Upper lobe of left lung (tissue), 6 donors: ENCODE data around the gene ARHGEF12. TPM values are rescaled to one million over a fixed set of nuclear protein-coding genes. Genes with fewer than 3 reads are reported as not detected.

Experiments
- ATAC-seq, 2 donors: fragments of 200-7000 bp; cut with Tn5 transposase; one replicate each; pipeline ENCODE4 v1.9.1; 2022; ENCODE audit warnings: mild to moderate bottlenecking in 2 of 2, moderate library complexity in 2 of 2; ENCODE audit not compliant: low FRiP score in 2 of 2
- DNase-seq, 2 donors: peaks; one replicate each; pipeline ENCODE4 v3.0.0-alpha.2; 2019 to 2020
- H3K27ac ChIP-seq, 4 donors: fragments of 200-600 bp; sonication (generic); one replicate each; pipeline ENCODE4 v1.5.1; 2016 to 2019
- H3K27me3 ChIP-seq, 4 donors: fragments of 200-600 bp; sonication (generic); one replicate each; pipeline ENCODE4 v1.5.1; 2017 to 2019
- H3K36me3 ChIP-seq, 4 donors: fragments of 200-600 bp; sonication (generic); one replicate each; pipeline ENCODE4 v1.5.1; 2016 to 2019
- H3K4me1 ChIP-seq, 4 donors: fragments of 200-600 bp; sonication (generic); one replicate each; pipeline ENCODE4 v1.5.1; 2018 to 2019
- H3K4me3 ChIP-seq, 4 donors: fragments of 200-600 bp; sonication (generic); one replicate each; pipeline ENCODE4 v1.5.1; 2017 to 2019; ENCODE audit warnings: mild to moderate bottlenecking in 2 of 4, moderate library complexity in 1 of 4
- H3K9me3 ChIP-seq, 4 donors: fragments of 200-600 bp; sonication (generic); one replicate each; pipeline ENCODE4 v1.5.1; 2018 to 2019
- EP300 ChIP-seq, 4 donors: sonication (generic); formaldehyde crosslinking; IDR thresholded peaks; one replicate each; pipeline ENCODE4 v1.5.1; 2017; ENCODE audit warnings: antibody characterized with exemption in 4 of 4, control low read depth in 2 of 4
- POLR2A ChIP-seq, 4 donors: fragments of 450-650 bp; IDR thresholded peaks; one replicate each; pipeline ENCODE4 v1.5.1; 2016 to 2017; ENCODE audit warnings: antibody characterized with exemption in 4 of 4, mild to moderate bottlenecking in 2 of 4
- POLR2AphosphoS5 ChIP-seq, 2 donors: sonication (generic); formaldehyde crosslinking; IDR thresholded peaks; one replicate each; pipeline ENCODE4 v1.5.1; 2017; ENCODE audit warnings: antibody characterized with exemption in 2 of 2
- WGBS, 2 donors: methylation state at CpG; one replicate each; pipeline ENCODE4 v1.1.5; 2017 to 2018; 5-methylcytosine and 5-hydroxymethylcytosine counted together
- total RNA-seq, 6 donors: library from RNA; depleted of rRNA in 4 of 6; stranded (reverse); fragments of >200 nt in 4 of 6; gene quantifications; one replicate each; pipeline versions ENCODE4 v1.1.0 to v1.2.1, GENCODE V29; 2016 to 2021
- TF ChIP-seq, protein P1 (sequence below), 6 experiments: fragments of 450-650 bp in 4 of 6; fragments of 200-600 bp in 2 of 6; sonication (generic) in 2 of 6; IDR thresholded peaks; one replicate each; pipeline ENCODE4 v1.5.1; 2016 to 2019; ENCODE audit warnings: antibody characterized with exemption in 6 of 6
- donor health status: DM: no; HTN: no; CAD: no; lungs with moderate emphysema.
- donor health status: DM: no; HTN: yes; CAD: no; lungs with severe emphysema.

The ARHGEF12 gene
- total RNA-seq, 6 donors from 2014 or later = 90.1 to 170 (median 106) TPM

GRCh38 chr11:120489799-120490198 lies 153.6 kb downstream of the ARHGEF12 start:
- WGBS, 2 donors = 97% methylated on average over 1 of the region's 1 CpG
- Histone ChIP-seq H3K9me3 (no peaks in the 10 kb centered on the region), H3K27ac (no peak overlapping the region), H3K4me1 (no peaks in the 10 kb centered on the region), H3K27me3 (no peaks in the 10 kb centered on the region), H3K36me3 (peaks cover 7 to 34% (median 11%) of the 10 kb centered on the region in 4 donors), H3K4me3 (no peak overlapping the region)
- no peak for TF ChIP-seq EP300 (IDR thresholded peaks at IDR 0.05)
- no peak for TF ChIP-seq POLR2AphosphoS5 (IDR thresholded peaks at IDR 0.05)
- no peak for TF ChIP-seq POLR2A (IDR thresholded peaks at IDR 0.05)
- TF ChIP-seq, protein P1, sequence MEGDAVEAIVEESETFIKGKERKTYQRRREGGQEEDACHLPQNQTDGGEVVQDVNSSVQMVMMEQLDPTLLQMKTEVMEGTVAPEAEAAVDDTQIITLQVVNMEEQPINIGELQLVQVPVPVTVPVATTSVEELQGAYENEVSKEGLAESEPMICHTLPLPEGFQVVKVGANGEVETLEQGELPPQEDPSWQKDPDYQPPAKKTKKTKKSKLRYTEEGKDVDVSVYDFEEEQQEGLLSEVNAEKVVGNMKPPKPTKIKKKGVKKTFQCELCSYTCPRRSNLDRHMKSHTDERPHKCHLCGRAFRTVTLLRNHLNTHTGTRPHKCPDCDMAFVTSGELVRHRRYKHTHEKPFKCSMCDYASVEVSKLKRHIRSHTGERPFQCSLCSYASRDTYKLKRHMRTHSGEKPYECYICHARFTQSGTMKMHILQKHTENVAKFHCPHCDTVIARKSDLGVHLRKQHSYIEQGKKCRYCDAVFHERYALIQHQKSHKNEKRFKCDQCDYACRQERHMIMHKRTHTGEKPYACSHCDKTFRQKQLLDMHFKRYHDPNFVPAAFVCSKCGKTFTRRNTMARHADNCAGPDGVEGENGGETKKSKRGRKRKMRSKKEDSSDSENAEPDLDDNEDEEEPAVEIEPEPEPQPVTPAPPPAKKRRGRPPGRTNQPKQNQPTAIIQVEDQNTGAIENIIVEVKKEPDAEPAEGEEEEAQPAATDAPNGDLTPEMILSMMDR (IDR thresholded peaks at IDR 0.05) = no peak
- ATAC-seq (no peak), DNase-seq (no peak)

DNA sequence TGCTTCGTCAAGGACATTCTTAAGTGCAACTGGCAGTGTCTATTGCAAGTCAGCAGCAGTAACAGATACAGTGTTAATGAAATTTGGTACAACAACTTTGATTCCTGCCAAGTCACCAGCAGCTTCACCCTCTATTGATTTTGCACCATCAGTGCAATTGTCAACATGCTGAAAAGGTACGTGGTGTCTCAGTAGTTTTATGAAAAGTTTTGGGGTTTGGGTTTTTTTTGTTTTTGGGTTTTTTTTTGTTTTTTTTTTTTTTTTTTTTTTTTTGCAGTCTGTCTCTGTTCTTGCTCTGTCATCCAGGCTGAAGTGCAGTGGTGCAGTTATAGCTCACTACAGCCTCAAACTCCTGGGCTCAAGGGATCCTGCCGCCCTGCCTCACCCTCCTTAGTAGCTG lies 156.3 kb downstream of the ARHGEF12 start:
- H3K27ac ChIP-seq = no peak overlapping the region
- ATAC-seq (no peak), DNase-seq (no peak)
- H3K27me3 ChIP-seq = no peaks in the 10 kb centered on the region
- H3K9me3 ChIP-seq = no peaks in the 10 kb centered on the region
- TF ChIP-seq POLR2A (IDR thresholded peaks at IDR 0.05) (no peak), POLR2AphosphoS5 (IDR thresholded peaks at IDR 0.05) (no peak)
- TF ChIP-seq, protein P1 (IDR thresholded peaks at IDR 0.05) = no peak
- H3K36me3 ChIP-seq = peaks cover 0 to 16% (median 0%) of the 10 kb centered on the region in 4 donors
- WGBS, 2 donors = 62 to 66% methylated on average over 3 of the region's 3 CpGs
- H3K4me1 ChIP-seq = no peaks in the 10 kb centered on the region
- H3K4me3 ChIP-seq = no peak overlapping the region

DNA sequence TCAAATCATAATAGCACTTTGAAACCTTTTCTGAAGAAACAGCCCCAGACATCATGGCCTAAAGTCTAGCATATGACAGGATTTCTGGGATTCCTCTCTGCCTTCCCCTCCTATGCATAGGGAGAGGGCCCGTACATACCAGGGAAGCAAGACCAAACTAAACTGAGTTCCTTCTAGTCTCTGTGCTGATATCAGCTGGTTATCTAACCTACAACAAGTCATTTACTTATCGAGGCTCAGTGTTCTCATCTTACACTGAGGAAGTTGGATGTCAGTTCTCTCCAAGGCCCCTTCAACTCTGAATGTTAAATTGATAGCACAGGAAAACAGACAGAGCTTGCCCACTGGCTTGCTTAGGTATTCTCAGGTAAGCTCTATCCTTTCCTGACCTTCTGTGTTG lies 158.4 kb downstream of the ARHGEF12 start:
- 51 to 57% methylated on average over 2 of the region's 2 CpGs for WGBS, 2 donors
- Histone ChIP-seq H3K27me3 (no peaks in the 10 kb centered on the region), H3K4me1 (no peaks in the 10 kb centered on the region), H3K4me3 (no peak overlapping the region), H3K9me3 (no peaks in the 10 kb centered on the region), H3K36me3 (peaks cover 0 to 7% (median 0%) of the 10 kb centered on the region in 4 donors), H3K27ac (no peak overlapping the region)
- no peak for ATAC-seq
- DNase-seq = no peak
- TF ChIP-seq POLR2A (IDR thresholded peaks at IDR 0.05) (no peak), EP300 (IDR thresholded peaks at IDR 0.05) (no peak)
- TF ChIP-seq, protein P1 (IDR thresholded peaks at IDR 0.05) = no peak

- DNase-seq (no peak), ATAC-seq (no peak)
- no peaks in the 10 kb centered on the region for H3K27me3 ChIP-seq
- no peak overlapping the region for H3K27ac ChIP-seq
- no peaks in the 10 kb centered on the region for H3K9me3 ChIP-seq
- no peak overlapping the region for H3K4me3 ChIP-seq
- no peaks in the 10 kb centered on the region for H3K36me3 ChIP-seq
- no peaks in the 10 kb centered on the region for H3K4me1 ChIP-seq
- TF ChIP-seq EP300 (IDR thresholded peaks at IDR 0.05) (no peak), POLR2A (IDR thresholded peaks at IDR 0.05) (no peak), POLR2AphosphoS5 (IDR thresholded peaks at IDR 0.05) (no peak)
- TF ChIP-seq, protein P1 (IDR thresholded peaks at IDR 0.05) = no peak
- 89 to 91% methylated on average over 8 of the region's 8 CpGs for WGBS, 2 donors
Observed at GRCh38 chr11:120499088-120499487, 162.9 kb downstream of the ARHGEF12 start.

- Histone ChIP-seq H3K4me3 (no peak overlapping the region), H3K27me3 (no peaks in the 10 kb centered on the region), H3K36me3 (no peaks in the 10 kb centered on the region), H3K9me3 (no peaks in the 10 kb centered on the region), H3K27ac (no peak overlapping the region), H3K4me1 (no peaks in the 10 kb centered on the region)
- ATAC-seq = no peak
- TF ChIP-seq EP300 (IDR thresholded peaks at IDR 0.05) = no peak
- no peak for TF ChIP-seq POLR2AphosphoS5 (IDR thresholded peaks at IDR 0.05)
- TF ChIP-seq, protein P1 (IDR thresholded peaks at IDR 0.05) = no peak
- no peak for TF ChIP-seq POLR2A (IDR thresholded peaks at IDR 0.05)
- WGBS, 2 donors = 53 to 77% methylated on average over 5 of the region's 5 CpGs
- no peak for DNase-seq
Observed at GRCh38 chr11:120499859-120500258, 163.6 kb downstream of the ARHGEF12 start.
